ENCODE measurements around the gene CGRRF1.

GRCh38 chr14:54548491-54548890 lies 38.8 kb downstream of the CGRRF1 start:
- TF ChIP-seq POLR2A (IDR thresholded peaks at IDR 0.05), result no peak
- TF ChIP-seq, protein P1, sequence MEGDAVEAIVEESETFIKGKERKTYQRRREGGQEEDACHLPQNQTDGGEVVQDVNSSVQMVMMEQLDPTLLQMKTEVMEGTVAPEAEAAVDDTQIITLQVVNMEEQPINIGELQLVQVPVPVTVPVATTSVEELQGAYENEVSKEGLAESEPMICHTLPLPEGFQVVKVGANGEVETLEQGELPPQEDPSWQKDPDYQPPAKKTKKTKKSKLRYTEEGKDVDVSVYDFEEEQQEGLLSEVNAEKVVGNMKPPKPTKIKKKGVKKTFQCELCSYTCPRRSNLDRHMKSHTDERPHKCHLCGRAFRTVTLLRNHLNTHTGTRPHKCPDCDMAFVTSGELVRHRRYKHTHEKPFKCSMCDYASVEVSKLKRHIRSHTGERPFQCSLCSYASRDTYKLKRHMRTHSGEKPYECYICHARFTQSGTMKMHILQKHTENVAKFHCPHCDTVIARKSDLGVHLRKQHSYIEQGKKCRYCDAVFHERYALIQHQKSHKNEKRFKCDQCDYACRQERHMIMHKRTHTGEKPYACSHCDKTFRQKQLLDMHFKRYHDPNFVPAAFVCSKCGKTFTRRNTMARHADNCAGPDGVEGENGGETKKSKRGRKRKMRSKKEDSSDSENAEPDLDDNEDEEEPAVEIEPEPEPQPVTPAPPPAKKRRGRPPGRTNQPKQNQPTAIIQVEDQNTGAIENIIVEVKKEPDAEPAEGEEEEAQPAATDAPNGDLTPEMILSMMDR (IDR thresholded peaks at IDR 0.05), result no peak

All from lower leg skin (tissue), 3 donors.